NB4 (cell line): Measurements from ENCODE around the gene ART1.
"Not testable (repeated sequence)": the region's sequence is repeated elsewhere in the genome, so short reads cannot be mapped to it uniquely, and the experiment has no call there.

ENCODE experiments used
- DNase-seq: peaks from one replicate; pipeline ENCODE4 v3.0.0; 2010; ENCODE audit warnings: low read depth
- H3K4me3 ChIP-seq: one replicate; pipeline ENCODE4 v1.5.1; 2011; ENCODE audit warnings: mild to moderate bottlenecking, low read depth, low read length, moderate library complexity
- CTCF ChIP-seq: IDR thresholded peaks from one replicate; pipeline ENCODE4 v1.5.1; 2012; ENCODE audit warnings: low read depth, low read length
- MAX ChIP-seq: IDR thresholded peaks from 2 replicates; pipeline ENCODE4 v1.6.1; 2011; ENCODE audit warnings: low read depth, low read length
- MYC ChIP-seq: IDR thresholded peaks from 2 replicates; pipeline ENCODE4 v1.6.1; 2011; ENCODE audit warnings: low read depth, low read length
- POLR2A ChIP-seq: IDR thresholded peaks from 2 replicates; pipeline ENCODE4 v1.6.1; 2011; ENCODE audit warnings: mild to moderate bottlenecking; ENCODE audit not compliant: insufficient read length; ENCODE audit errors: extremely low read depth

ART1 gene

GRCh38 chr11:3644817-3645235, at the start of gene ART1:
Gene ART1, plus strand, starts transcription at chr11:3645128. Its CDS starts 14,086 bp downstream, at chr11:3659214.
- DNase-seq = peak; percentile 21
- H3K4me3 ChIP-seq = no peak within 1 kb of the TSS
- TF ChIP-seq MYC (no peak), MAX (no peak), POLR2A (no peak), CTCF (no peak)

- H3K4me3 ChIP-seq, DNase-seq: not testable (repeated sequence)
Measured at GRCh38 chr11:3597743-3598142, 47.2 kb upstream of the ART1 start.

GRCh38 chr11:3600201-3600600, 44.7 kb upstream of the ART1 start:
- not testable (repeated sequence) for DNase-seq, H3K4me3 ChIP-seq

- no peak overlapping the region for H3K4me3 ChIP-seq
- DNase-seq = no peak
- TF ChIP-seq MYC = no peak
- TF ChIP-seq CTCF = no peak
- TF ChIP-seq MAX = no peak
- no peak for TF ChIP-seq POLR2A
Measured at GRCh38 chr11:3604167-3604566, 40.8 kb upstream of the ART1 start.

GRCh38 chr11:3605283-3605662, 39.7 kb upstream of the ART1 start:
- DNase-seq = no peak
- TF ChIP-seq POLR2A (no peak), MAX (no peak), CTCF (no peak), MYC (no peak)
- H3K4me3 ChIP-seq = no peak overlapping the region

- no peak for DNase-seq
- H3K4me3 ChIP-seq = no peak overlapping the region
- TF ChIP-seq MYC = no peak
- no peak for TF ChIP-seq POLR2A
- TF ChIP-seq MAX = no peak
- TF ChIP-seq CTCF = no peak
Measured at GRCh38 chr11:3605771-3606203, 39.1 kb upstream of the ART1 start.

GRCh38 chr11:3609416-3610265, 35.3 kb upstream of the ART1 start:
- DNase-seq = peak; percentile 51
- no peak overlapping the region for H3K4me3 ChIP-seq
- no peak for TF ChIP-seq MYC
- no peak for TF ChIP-seq MAX
- TF ChIP-seq POLR2A = no peak
- TF ChIP-seq CTCF = peak; percentile 82
